K562 (cell line): Measurements from ENCODE around the gene GABARAPL2. TPM values are rescaled to one million over a fixed set of nuclear protein-coding genes. Genes with fewer than 3 reads are reported as not detected.

ENCODE experiments used
- ARID2 ChIP-seq: fragments of 450-650 bp; IDR thresholded peaks from 2 replicates; pipeline ENCODE4 v1.6.1; 2017; ENCODE audit warnings: antibody characterized with exemption, mild to moderate bottlenecking
- DMBX1 ChIP-seq: fragments of 250-450 bp; sonication (Bioruptor Pico); IDR thresholded peaks from 2 replicates; pipeline ENCODE4 v1.8.0; 2022; ENCODE audit warnings: inconsistent platforms, mild to moderate bottlenecking, moderate library complexity, borderline replicate concordance
- DPF2 ChIP-seq: fragments of 450-650 bp; IDR thresholded peaks from 2 replicates; pipeline ENCODE4 v1.6.1; 2016
- E2F1 ChIP-seq: sonication (generic); formaldehyde crosslinking; IDR thresholded peaks from 2 replicates; pipeline ENCODE4 v1.8.1; 2023; ENCODE audit warnings: mild to moderate bottlenecking, missing genetic modification reagents, moderate library complexity
- FOS ChIP-seq: IDR thresholded peaks from 3 replicates; pipeline ENCODE4 v1.6.1; 2011; ENCODE audit not compliant: insufficient read length; ENCODE audit errors: extremely low read depth
- FOXJ2 ChIP-seq: fragments of 200-800 bp; sonication (Bioruptor generic); IDR thresholded peaks from 2 replicates; pipeline ENCODE4 v1.6.1; 2016; ENCODE audit warnings: missing genetic modification characterization, missing compliant biosample characterization
- HBP1 ChIP-seq: fragments of 450-650 bp; formaldehyde crosslinking; IDR thresholded peaks from 2 replicates; pipeline ENCODE4 v1.4.0; 2022; ENCODE audit warnings: missing genetic modification characterization
- HMG20A ChIP-seq: fragments of 450-650 bp; formaldehyde crosslinking; conservative IDR thresholded peaks from 2 replicates; pipeline ENCODE4 v1.4.0; 2020; ENCODE audit warnings: mild to moderate bottlenecking, mixed read lengths
- JUND ChIP-seq, 2 experiments: IDR thresholded peaks; 2 replicates in 1 of 2; 3 replicates in 1 of 2; pipeline ENCODE4 v1.6.1; 2011; ENCODE audit warnings: borderline replicate concordance in 2 of 2, low read depth in 2 of 2, low read length in 2 of 2, improper control_type of control experiment in 1 of 2, missing biosample characterization in 1 of 2, missing genetic modification characterization in 1 of 2, missing genetic modification reagents in 1 of 2
- LARP7 ChIP-seq: fragments of 450-650 bp; IDR thresholded peaks from 2 replicates; pipeline ENCODE4 v1.6.1; 2016
- MCM7 ChIP-seq, 2 experiments: fragments of 450-650 bp; IDR thresholded peaks; 2 replicates each; pipeline ENCODE4 v1.6.1; 2016 to 2018
- NFRKB ChIP-seq: fragments of 450-650 bp; IDR thresholded peaks from 2 replicates; pipeline ENCODE4 v1.6.1; 2016; ENCODE audit warnings: low read depth
- NR2C2 ChIP-seq, 2 experiments: fragments of 200-800 bp in 1 of 2; sonication (Bioruptor generic) in 1 of 2; sonication (generic) in 1 of 2; formaldehyde crosslinking in 1 of 2; IDR thresholded peaks; 2 replicates each; pipeline versions ENCODE4 v1.6.1 to v1.8.0; 2016 to 2022; ENCODE audit warnings: mild to moderate bottlenecking in 1 of 2, missing compliant biosample characterization in 1 of 2, missing genetic modification characterization in 1 of 2, missing genetic modification reagents in 1 of 2
- PATZ1 ChIP-seq: fragments of 250-450 bp; sonication (Bioruptor Pico); IDR thresholded peaks from 2 replicates; pipeline ENCODE4 v1.5.0; 2020; ENCODE audit warnings: mild to moderate bottlenecking, borderline replicate concordance
- PHF20 ChIP-seq: fragments of 450-650 bp; IDR thresholded peaks from 2 replicates; pipeline ENCODE4 v1.6.1; 2018; ENCODE audit not compliant: partially characterized antibody
- POLR2A ChIP-seq: fragments of 450-650 bp; conservative IDR thresholded peaks from 2 replicates; pipeline ENCODE4 v1.6.1; 2016
- PREB ChIP-seq: sonication (generic); formaldehyde crosslinking; IDR thresholded peaks from 2 replicates; pipeline ENCODE4 v1.8.1; 2023; ENCODE audit warnings: mild to moderate bottlenecking, missing genetic modification reagents
- SMAD2 ChIP-seq: fragments of 150-350 bp; IDR thresholded peaks from 2 replicates; pipeline ENCODE4 v1.6.1; 2014; ENCODE audit warnings: low read depth, mild to moderate bottlenecking, low read length
- SMAD4 ChIP-seq: fragments of 250-450 bp; sonication (Bioruptor Pico); conservative IDR thresholded peaks from 2 replicates; pipeline ENCODE4 v1.8.0; 2021; ENCODE audit warnings: inconsistent platforms, mild to moderate bottlenecking, moderate library complexity
- ZNF23 ChIP-seq: fragments of 250-450 bp; sonication (Bioruptor Pico); IDR thresholded peaks from 2 replicates; pipeline ENCODE4 v1.4.0; 2020; ENCODE audit warnings: mild to moderate bottlenecking
- ZNF696 ChIP-seq: fragments of 250-450 bp; sonication (Bioruptor Pico); conservative IDR thresholded peaks from 2 replicates; pipeline ENCODE4 v1.4.0; 2020; ENCODE audit warnings: mild to moderate bottlenecking, moderate library complexity
- polyA plus RNA-seq, 8 experiments: library from polyadenylated mRNA; depleted of rRNA in 4 of 8; stranded (reverse) in 5 of 8; unstranded in 3 of 8; fragments of >200 nt; fragmentation: Nextera tagmentation in 2 of 8; fragmentation: Illumina TruSeq in 1 of 8; extraction: Ambion mirVana in 2 of 8; extraction: Trizol in 1 of 8; gene quantifications; 2 replicates each; pipeline versions ENCODE4 v1.2.1 to v1.2.3, GENCODE V29; 2011 to 2014; ENCODE audit warnings: inconsistent platforms in 1 of 8, missing spikeins in 1 of 8
- total RNA-seq, 7 experiments: library from RNA; depleted of rRNA in 6 of 7; stranded (reverse); fragments of >200 nt in 6 of 7; fragmentation: Illumina TruSeq in 2 of 7; extraction: Trizol in 2 of 7; gene quantifications; 2 replicates each; pipeline versions ENCODE4 v1.2.1 to v1.2.3, GENCODE V29; 2011 to 2021; ENCODE audit warnings: low replicate concordance in 1 of 7

The GABARAPL2 gene
- total and polyA plus RNA-seq, 9 of the 15 experiments (the other 6 are each of a cell fraction or from before 2014, with no cell fraction given), result 42.1 to 288 (median 91.8) TPM

- TF ChIP-seq ZNF23 (CRISPR knock-in tag) (no peak), ARID2 (no peak), NR2C2 (CRISPR knock-in tag; IDR thresholded peaks at IDR 0.05) (no peak), NR2C2 (tag; IDR thresholded peaks at IDR 0.05) (no peak), E2F1 (CRISPR knock-in tag) (no peak), PATZ1 (CRISPR knock-in tag) (no peak), FOXJ2 (tag) (0 out of 2 replicates have a peak, but pooled peaks have one; percentile 24), DPF2 (peak; percentile 71), ZNF696 (no peak), NFRKB (peak; percentile 50; the same call in 1 of the 2 replicates), SMAD4 (CRISPR knock-in tag) (peak; percentile 83), JUND (IDR thresholded peaks at IDR 0.05; ENCODE audit: borderline replicate concordance, low read depth, low read length) (peak; percentile 56), JUND (tag; IDR thresholded peaks at IDR 0.05; ENCODE audit: borderline replicate concordance, low read depth, low read length) (peak; percentile 64; the same call in 2 of the 3 replicates), PREB (no peak), DMBX1 (CRISPR knock-in tag) (peak; percentile 75), PHF20 (no peak), HBP1 (0 out of 2 replicates have a peak, but pooled peaks have one; percentile 51), SMAD2 (no peak), LARP7 (no peak), POLR2A (no peak), HMG20A (CRISPR knock-in tag) (no peak), FOS (no peak), MCM7 (IDR thresholded peaks at IDR 0.05) (no peak)
These were observed 25.0 kb downstream of the GABARAPL2 start (continued) for GRCh38 chr16:75590920-75591843.
